HG02885 (cell line): Measurements from ENCODE around the gene MLEC.

Experiments used
- ATAC-seq: cut with Tn5 transposase; IDR thresholded peaks from one replicate; pipeline ENCODE4 v1.9.1; 2021; ENCODE audit warnings: mild to moderate bottlenecking; ENCODE audit not compliant: unreplicated experiment, poor library complexity

MLEC gene

GRCh38 chr12:120689397-120690082, 2.6 kb downstream of the MLEC start:
- no peak for ATAC-seq

- ATAC-seq = no peak
Measured at GRCh38 chr12:120690083-120690450, 3.1 kb downstream of the MLEC start.

GRCh38 chr12:120690978-120691377, 4.0 kb downstream of the MLEC start:
- no peak for ATAC-seq

GRCh38 chr12:120692524-120693033, 5.6 kb downstream of the MLEC start:
- ATAC-seq = no peak

GRCh38 chr12:120693848-120694247, 6.9 kb downstream of the MLEC start:
- ATAC-seq = no peak

- no peak for ATAC-seq
Measured at GRCh38 chr12:120696626-120697025, 9.7 kb downstream of the MLEC start.

- no peak for ATAC-seq
Measured at GRCh38 chr12:120697344-120697743, 10.4 kb downstream of the MLEC start.

GRCh38 chr12:120698665-120699064, 11.7 kb downstream of the MLEC start:
- no peak for ATAC-seq

- no peak for ATAC-seq
Measured at GRCh38 chr12:120699553-120699952, 12.6 kb downstream of the MLEC start.

GRCh38 chr12:120700886-120701285, 13.9 kb downstream of the MLEC start:
- ATAC-seq = no peak

- no peak for ATAC-seq
Measured at GRCh38 chr12:120702637-120703036, 15.7 kb downstream of the MLEC start.

GRCh38 chr12:120703311-120703942, 16.5 kb downstream of the MLEC start:
- ATAC-seq = no peak

GRCh38 chr12:120705618-120706017, 18.7 kb downstream of the MLEC start:
- no peak for ATAC-seq

GRCh38 chr12:120706029-120706428, 19.1 kb downstream of the MLEC start:
- ATAC-seq = no peak

- no peak for ATAC-seq
Measured at GRCh38 chr12:120708651-120709050, 21.7 kb downstream of the MLEC start.

GRCh38 chr12:120710031-120710804, 23.3 kb downstream of the MLEC start, which contains the start of gene UNC119B:
UNC119B (plus strand) TSS chr12:120710458; CDS start chr12:120710475, 17 bp downstream.
- ATAC-seq = peak; percentile 76

GRCh38 chr12:120710805-120711296, 23.9 kb downstream of the MLEC start:
- peak; percentile 35 for ATAC-seq

- no peak for ATAC-seq
Measured at GRCh38 chr12:120711411-120711810, 24.5 kb downstream of the MLEC start.

- no peak for ATAC-seq
Measured at GRCh38 chr12:120712610-120713009, 25.7 kb downstream of the MLEC start.

- ATAC-seq = no peak
Measured at GRCh38 chr12:120713861-120714482, 27.0 kb downstream of the MLEC start.
